PC-3 (cell line): ENCODE results near the gene UBE2C.

Experiments
- EZH2phosphoT487 ChIP-seq: fragments of 300-600 bp; sonication (generic); IDR thresholded peaks from 2 replicates; pipeline ENCODE4 v1.6.1; 2018; ENCODE audit warnings: mild to moderate bottlenecking, antibody characterized with exemption, low read length, borderline replicate concordance
- TF ChIP-seq, protein P1 (sequence below): fragments of 300-600 bp; sonication (generic); conservative IDR thresholded peaks from 2 replicates; pipeline ENCODE4 v1.5.1; 2017; ENCODE audit warnings: antibody characterized with exemption, low read depth, mild to moderate bottlenecking, low read length

DNA sequence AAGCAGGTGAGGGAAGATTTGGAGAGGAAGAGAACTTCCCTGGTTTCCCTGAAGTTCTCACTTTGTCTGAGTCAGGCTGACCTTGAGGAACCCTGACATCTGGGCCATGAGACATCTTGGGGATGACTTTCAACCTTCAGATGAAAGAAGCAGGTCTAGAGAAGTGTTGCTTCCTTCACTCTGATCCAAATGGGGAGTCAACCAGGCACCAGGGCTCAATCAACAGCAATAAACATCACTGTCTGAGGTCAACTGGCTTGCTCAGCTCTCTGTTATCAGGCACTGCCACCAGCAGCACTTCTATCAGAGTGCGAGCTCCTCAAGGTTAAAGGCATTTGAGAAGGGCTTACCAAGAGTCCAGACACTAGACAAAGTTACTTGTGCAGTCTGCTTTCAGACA lies 38.5 kb downstream of the UBE2C start:
- TF ChIP-seq EZH2phosphoT487: no peak
- TF ChIP-seq, protein P1, sequence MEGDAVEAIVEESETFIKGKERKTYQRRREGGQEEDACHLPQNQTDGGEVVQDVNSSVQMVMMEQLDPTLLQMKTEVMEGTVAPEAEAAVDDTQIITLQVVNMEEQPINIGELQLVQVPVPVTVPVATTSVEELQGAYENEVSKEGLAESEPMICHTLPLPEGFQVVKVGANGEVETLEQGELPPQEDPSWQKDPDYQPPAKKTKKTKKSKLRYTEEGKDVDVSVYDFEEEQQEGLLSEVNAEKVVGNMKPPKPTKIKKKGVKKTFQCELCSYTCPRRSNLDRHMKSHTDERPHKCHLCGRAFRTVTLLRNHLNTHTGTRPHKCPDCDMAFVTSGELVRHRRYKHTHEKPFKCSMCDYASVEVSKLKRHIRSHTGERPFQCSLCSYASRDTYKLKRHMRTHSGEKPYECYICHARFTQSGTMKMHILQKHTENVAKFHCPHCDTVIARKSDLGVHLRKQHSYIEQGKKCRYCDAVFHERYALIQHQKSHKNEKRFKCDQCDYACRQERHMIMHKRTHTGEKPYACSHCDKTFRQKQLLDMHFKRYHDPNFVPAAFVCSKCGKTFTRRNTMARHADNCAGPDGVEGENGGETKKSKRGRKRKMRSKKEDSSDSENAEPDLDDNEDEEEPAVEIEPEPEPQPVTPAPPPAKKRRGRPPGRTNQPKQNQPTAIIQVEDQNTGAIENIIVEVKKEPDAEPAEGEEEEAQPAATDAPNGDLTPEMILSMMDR: no peak
